HG03342 (cell line): ENCODE data around the gene EIF4E1B.

Experiments
- ATAC-seq: cut with Tn5 transposase; IDR thresholded peaks from one replicate; pipeline ENCODE4 v1.9.1; 2021; ENCODE audit warnings: mild to moderate bottlenecking, moderate library complexity; ENCODE audit not compliant: unreplicated experiment

Gene EIF4E1B

GRCh38 chr5:176644878-176645670 is 14.6 kb downstream of the EIF4E1B start:
- no peak for ATAC-seq

GRCh38 chr5:176646049-176646706 is 15.7 kb downstream of the EIF4E1B start:
- no peak for ATAC-seq

- ATAC-seq: no peak
These were observed 16.2 kb downstream of the EIF4E1B start for GRCh38 chr5:176646707-176647029.

GRCh38 chr5:176647030-176647842 is 16.8 kb downstream of the EIF4E1B start, which contains the start of gene TSPAN17:
TSPAN17 (plus strand) TSS chr5:176647484; CDS start chr5:176647616, 132 bp downstream.
- ATAC-seq: peak; percentile 95

- no peak for ATAC-seq
These were observed 17.5 kb downstream of the EIF4E1B start for GRCh38 chr5:176647843-176648473.

GRCh38 chr5:176648474-176649194 is 18.2 kb downstream of the EIF4E1B start:
- ATAC-seq: no peak

- ATAC-seq: no peak
These were observed 19.9 kb downstream of the EIF4E1B start for GRCh38 chr5:176650354-176650884.

GRCh38 chr5:176651472-176651980 is 21.1 kb downstream of the EIF4E1B start:
- ATAC-seq: no peak

GRCh38 chr5:176652136-176652535 is 21.7 kb downstream of the EIF4E1B start:
- ATAC-seq: no peak

- no peak for ATAC-seq
These were observed 23.2 kb downstream of the EIF4E1B start for GRCh38 chr5:176653401-176654385.

- ATAC-seq: no peak
These were observed 24.4 kb downstream of the EIF4E1B start for GRCh38 chr5:176654856-176655255.

- no peak for ATAC-seq
These were observed 26.1 kb downstream of the EIF4E1B start for GRCh38 chr5:176656467-176656990.

- ATAC-seq: no peak
These were observed 27.6 kb downstream of the EIF4E1B start for GRCh38 chr5:176658007-176658599.

- ATAC-seq: peak; percentile 43
These were observed 28.5 kb downstream of the EIF4E1B start for GRCh38 chr5:176658817-176659511.

GRCh38 chr5:176659512-176659839 is 29.0 kb downstream of the EIF4E1B start:
- no peak for ATAC-seq

GRCh38 chr5:176659860-176660461 is 29.5 kb downstream of the EIF4E1B start:
- no peak for ATAC-seq

- ATAC-seq: peak; percentile 26
These were observed 30.0 kb downstream of the EIF4E1B start for GRCh38 chr5:176660530-176660859.
